IPS DF 6.9 (cell line): ENCODE data around the gene MMP14.
"Not testable (repeated sequence)": the region's sequence is repeated elsewhere in the genome, so short reads cannot be mapped to it uniquely, and the experiment has no call there.

Source experiments
- DNase-seq: peaks from one replicate; pipeline ENCODE4 v3.0.0-alpha.2; 2013; ENCODE audit warnings: low read depth, low spot score
- H3K27ac ChIP-seq: one replicate; pipeline ENCODE4 v1.5.1; 2013; ENCODE audit warnings: low read length, control low read depth
- H3K27me3 ChIP-seq: 2 replicates; pipeline ENCODE4 v1.6.1; 2013; ENCODE audit warnings: mild to moderate bottlenecking, low read length; ENCODE audit not compliant: control insufficient read depth, insufficient read depth
- H3K36me3 ChIP-seq: 2 replicates; pipeline ENCODE4 v1.6.1; 2013; ENCODE audit warnings: low read length; ENCODE audit not compliant: control insufficient read depth, insufficient read depth
- H3K4me1 ChIP-seq: 2 replicates; pipeline ENCODE4 v1.6.1; 2013; ENCODE audit warnings: low read length; ENCODE audit not compliant: control insufficient read depth, insufficient read depth
- H3K4me3 ChIP-seq: 2 replicates; pipeline ENCODE4 v1.5.1; 2013; ENCODE audit warnings: mild to moderate bottlenecking, low read length
- H3K9me3 ChIP-seq: 2 replicates; pipeline ENCODE4 v1.6.1; 2013; ENCODE audit warnings: low read length, inconsistent platforms; ENCODE audit not compliant: control insufficient read depth, insufficient read depth
- WGBS: extraction: QIAGEN DNeasy Blood & Tissue Kit; methylation state at CpG from one replicate; pipeline ENCODE4 v1.1.7; 2013; ENCODE audit warnings: mixed read lengths, missing lambda C conversion rate; ENCODE audit not compliant: insufficient read length, insufficient coverage; 5-methylcytosine and 5-hydroxymethylcytosine counted together

MMP14 gene

GRCh38 chr14:22836301-22837113 is at the start of gene MMP14:
Gene MMP14 (plus strand): TSS chr14:22836585. CDS start chr14:22836818, 233 bp downstream.
- H3K36me3 ChIP-seq, result peaks cover 5% of the 10 kb centered on the region; the same call in 1 of the 2 replicates
- no CpG with 5 or more reads among the region's 46 CpGs for WGBS
- no peaks in the 10 kb centered on the region for H3K27me3 ChIP-seq
- H3K9me3 ChIP-seq, result no peaks in the 10 kb centered on the region
- H3K27ac ChIP-seq, result no peak within 1 kb of the TSS
- H3K4me1 ChIP-seq, result peaks cover 12% of the 10 kb centered on the region
- peak within 1 kb of the TSS; percentile 79 for H3K4me3 ChIP-seq
- no peak for DNase-seq

DNA sequence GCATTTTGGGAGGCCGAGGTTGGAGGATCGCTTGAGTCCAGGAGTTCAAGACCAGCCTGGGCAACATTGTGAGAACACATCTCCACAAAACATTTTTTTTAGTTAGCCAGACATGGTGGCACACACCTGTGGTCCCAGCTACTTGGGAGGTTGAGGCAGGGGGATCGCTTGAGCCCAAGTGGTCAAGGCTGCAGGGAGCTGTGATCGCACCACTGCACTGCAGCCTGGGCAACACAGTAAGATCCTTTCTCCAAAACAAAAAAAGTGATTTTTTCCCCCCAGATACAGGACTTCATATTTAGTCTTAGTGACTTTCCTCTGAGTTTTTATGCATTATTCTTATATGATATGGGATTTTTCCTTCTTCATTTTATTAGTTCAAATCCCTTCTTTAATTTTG is 49.7 kb upstream of the MMP14 start:
- WGBS, result no CpG with 5 or more reads among the region's 4 CpGs
- H3K27ac ChIP-seq, result no peak overlapping the region
- no peaks in the 10 kb centered on the region for H3K4me1 ChIP-seq
- no peaks in the 10 kb centered on the region for H3K9me3 ChIP-seq
- DNase-seq, result no peak
- no peak overlapping the region for H3K4me3 ChIP-seq
- H3K27me3 ChIP-seq, result no peaks in the 10 kb centered on the region
- no peaks in the 10 kb centered on the region for H3K36me3 ChIP-seq

GRCh38 chr14:22791301-22791700 is 45.1 kb upstream of the MMP14 start:
- no peaks in the 10 kb centered on the region for H3K36me3 ChIP-seq
- H3K27me3 ChIP-seq, result no peaks in the 10 kb centered on the region
- H3K9me3 ChIP-seq, result no peaks in the 10 kb centered on the region
- WGBS, result no CpG with 5 or more reads among the region's 3 CpGs
- no peak for DNase-seq
- H3K4me3 ChIP-seq, result no peak overlapping the region
- no peak overlapping the region for H3K27ac ChIP-seq
- H3K4me1 ChIP-seq, result no peaks in the 10 kb centered on the region

DNA sequence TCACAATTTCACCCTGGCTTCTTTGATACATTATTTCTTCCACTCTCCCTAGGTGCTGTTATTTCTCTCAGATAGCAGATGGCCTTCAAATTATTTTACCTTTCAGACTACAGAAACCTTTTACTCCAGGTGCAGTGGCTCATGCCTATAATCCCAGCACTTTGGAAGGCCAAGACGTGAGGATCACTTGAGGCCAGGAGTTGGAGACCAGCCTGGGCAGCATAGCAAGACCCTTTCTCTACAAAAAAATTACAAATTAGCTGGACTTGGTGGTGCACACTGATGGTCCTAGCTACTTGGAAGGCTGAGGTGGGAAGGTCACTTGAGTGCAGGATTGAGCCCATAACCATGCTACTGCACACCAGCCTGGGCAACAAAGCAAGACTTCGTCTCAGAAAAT is 44.2 kb upstream of the MMP14 start:
- WGBS, result no CpG with 5 or more reads among the region's 2 CpGs
- Histone ChIP-seq H3K9me3 (no peaks in the 10 kb centered on the region), H3K36me3 (no peaks in the 10 kb centered on the region), H3K27me3 (no peaks in the 10 kb centered on the region), H3K4me1 (no peaks in the 10 kb centered on the region), H3K4me3 (no peak overlapping the region), H3K27ac (no peak overlapping the region)
- no peak for DNase-seq

GRCh38 chr14:22793550-22793949 is 42.8 kb upstream of the MMP14 start:
- not testable (repeated sequence) for H3K4me3 ChIP-seq, H3K9me3 ChIP-seq, DNase-seq, H3K27ac ChIP-seq, H3K27me3 ChIP-seq, H3K4me1 ChIP-seq, H3K36me3 ChIP-seq
- no CpG with 5 or more reads among the region's 5 CpGs for WGBS

GRCh38 chr14:22793976-22794375 is 42.4 kb upstream of the MMP14 start:
- DNase-seq, result no peak
- no peak overlapping the region for H3K27ac ChIP-seq

DNA sequence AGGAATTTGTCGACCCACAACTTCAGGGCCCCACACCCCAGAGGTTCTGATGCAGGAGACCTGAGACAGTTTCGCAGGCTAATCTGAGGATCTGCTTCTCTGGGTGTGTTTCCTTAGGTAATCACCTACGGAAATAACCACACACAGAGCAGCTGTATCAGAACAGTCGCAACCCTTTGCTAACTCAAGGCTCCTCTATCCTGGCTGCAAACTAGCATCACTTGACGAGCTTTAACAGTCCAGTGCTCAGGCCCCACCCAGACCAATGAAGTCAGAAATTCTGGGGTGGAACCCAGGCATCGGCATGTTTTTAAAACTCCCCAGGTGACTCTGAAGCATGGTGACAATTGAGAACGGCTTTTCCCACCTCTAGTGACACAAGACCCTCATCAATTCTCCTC is 41.8 kb upstream of the MMP14 start:
- no CpG with 5 or more reads among the region's 7 CpGs for WGBS
- DNase-seq, result no peak
- no peak overlapping the region for H3K4me3 ChIP-seq
- H3K4me1 ChIP-seq, result no peaks in the 10 kb centered on the region
- no peaks in the 10 kb centered on the region for H3K36me3 ChIP-seq
- no peaks in the 10 kb centered on the region for H3K27me3 ChIP-seq
- no peak overlapping the region for H3K27ac ChIP-seq
- no peaks in the 10 kb centered on the region for H3K9me3 ChIP-seq

More at GRCh38 chr14:22793976-22794375, 42.4 kb upstream of the MMP14 start:
- H3K4me3 ChIP-seq, result no peak overlapping the region
- no peaks in the 10 kb centered on the region for H3K4me1 ChIP-seq
- no peaks in the 10 kb centered on the region for H3K9me3 ChIP-seq
- no peaks in the 10 kb centered on the region for H3K27me3 ChIP-seq
- H3K36me3 ChIP-seq, result no peaks in the 10 kb centered on the region
- WGBS, result no CpG with 5 or more reads among the region's 5 CpGs

- no peak overlapping the region for H3K4me3 ChIP-seq
- no peaks in the 10 kb centered on the region for H3K27me3 ChIP-seq
Observed at GRCh38 chr14:22796087-22796707, 40.2 kb upstream of the MMP14 start.

GRCh38 chr14:22797017-22797917 is 39.1 kb upstream of the MMP14 start:
- DNase-seq, result no peak
- no peaks in the 10 kb centered on the region for H3K27me3 ChIP-seq
- no peaks in the 10 kb centered on the region for H3K9me3 ChIP-seq
- no CpG with 5 or more reads among the region's 5 CpGs for WGBS
- H3K36me3 ChIP-seq, result no peaks in the 10 kb centered on the region
- no peaks in the 10 kb centered on the region for H3K4me1 ChIP-seq
- H3K4me3 ChIP-seq, result no peak overlapping the region
- H3K27ac ChIP-seq, result no peak overlapping the region

More at GRCh38 chr14:22796087-22796707, 40.2 kb upstream of the MMP14 start:
- Histone ChIP-seq H3K27ac (no peak overlapping the region), H3K4me1 (no peaks in the 10 kb centered on the region), H3K9me3 (no peaks in the 10 kb centered on the region), H3K36me3 (no peaks in the 10 kb centered on the region)
- no peak for DNase-seq
- WGBS, result no CpG with 5 or more reads among the region's 5 CpGs

DNA sequence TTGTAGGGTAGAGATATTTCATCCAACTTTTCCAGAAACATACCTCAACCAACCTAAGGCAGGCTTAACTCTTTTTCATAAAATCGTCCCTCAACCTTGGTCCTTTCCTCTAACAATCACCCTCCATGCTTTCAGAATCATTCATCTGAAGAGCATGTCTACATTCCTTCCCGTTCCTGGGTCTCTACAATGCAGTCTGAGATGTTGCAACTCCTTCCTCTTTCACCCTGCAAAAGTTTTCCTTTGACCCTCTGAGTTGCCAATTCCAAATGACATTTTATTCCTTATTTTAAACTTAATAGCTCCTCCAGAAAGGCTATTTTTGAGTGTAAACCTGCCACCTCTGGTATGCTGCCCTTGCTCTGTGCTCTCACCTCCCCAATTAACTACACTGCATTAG is 37.9 kb upstream of the MMP14 start:
- no CpG with 5 or more reads among the region's 2 CpGs for WGBS

More for the DNA sequence above, 37.9 kb upstream of the MMP14 start:
- no peaks in the 10 kb centered on the region for H3K27me3 ChIP-seq
- H3K4me3 ChIP-seq, result no peak overlapping the region
- no peak for DNase-seq
- no peaks in the 10 kb centered on the region for H3K4me1 ChIP-seq
- H3K36me3 ChIP-seq, result no peaks in the 10 kb centered on the region
- H3K9me3 ChIP-seq, result no peaks in the 10 kb centered on the region
- no peak overlapping the region for H3K27ac ChIP-seq
